Activated T-helper 17 cell treated with anti-CD3 and anti-CD28 coated beads, Interleukin-2, amount 50 U/mL, for 72 hours (primary cell): Measurements from ENCODE around the gene MYCBPAP. TPM values are rescaled to one million over a fixed set of nuclear protein-coding genes. Genes with fewer than 3 reads are reported as not detected.

Experiments used
- ATAC-seq: fragments of 150-1000 bp; cut with Tn5 transposase; replicated peaks from 2 replicates; pipeline ENCODE4 v1.10.0; 2021; ENCODE audit warnings: mild to moderate bottlenecking, moderate library complexity
- H3K27ac Mint-ChIP-seq: one replicate; pipeline ENCODE4 v1.8.0; 2022; ENCODE audit warnings: mixed read lengths
- H3K27me3 Mint-ChIP-seq: one replicate; pipeline ENCODE4 v1.8.0; 2022; ENCODE audit warnings: mixed read lengths
- H3K36me3 Mint-ChIP-seq: one replicate; pipeline ENCODE4 v1.8.0; 2022; ENCODE audit warnings: low read depth, mild to moderate bottlenecking, mixed read lengths
- H3K4me1 Mint-ChIP-seq: one replicate; pipeline ENCODE4 v1.8.0; 2022; ENCODE audit warnings: mixed read lengths
- H3K4me3 Mint-ChIP-seq: one replicate; pipeline ENCODE4 v1.8.0; 2022; ENCODE audit warnings: mild to moderate bottlenecking, mixed read lengths
- H3K9me3 Mint-ChIP-seq: one replicate; pipeline ENCODE4 v1.8.0; 2022; ENCODE audit warnings: mixed read lengths
- total RNA-seq, 2 donors: library from RNA; stranded (reverse); gene quantifications; one replicate each; pipeline ENCODE4 v1.2.3, GENCODE V29; 2022

MYCBPAP gene
- total RNA-seq, 2 donors from 2014 or later, result 2.1 to 3.2 TPM

DNA sequence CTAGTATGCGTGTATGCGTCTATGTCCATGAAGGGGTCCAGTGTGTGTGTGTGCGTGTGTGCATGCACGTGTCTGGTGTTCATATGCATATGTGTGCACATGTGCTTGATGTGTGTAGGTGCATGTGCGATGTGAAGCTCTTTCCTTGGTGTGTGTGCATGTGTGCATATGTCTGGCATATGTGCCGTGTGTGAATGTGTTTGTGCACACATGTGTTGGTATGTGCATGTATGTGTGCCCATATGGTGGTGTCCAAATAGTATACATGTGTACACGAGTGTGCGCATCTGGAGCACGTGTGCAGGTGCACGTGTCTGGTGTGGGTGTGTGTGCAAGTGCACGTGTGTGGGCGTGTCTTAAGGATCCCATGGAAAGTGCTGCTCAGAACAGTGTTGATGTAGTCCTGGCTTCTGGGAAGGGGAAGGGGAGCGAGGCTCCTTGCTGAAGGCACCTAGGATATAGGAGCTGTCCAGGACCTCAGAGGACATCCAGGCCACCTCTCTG is 69.3 kb downstream of the MYCBPAP start:
- H3K36me3 Mint-ChIP-seq, result no peaks in the 10 kb centered on the region
- H3K4me3 Mint-ChIP-seq, result no peak overlapping the region
- no peak overlapping the region for H3K27ac Mint-ChIP-seq
- H3K4me1 Mint-ChIP-seq, result no peaks in the 10 kb centered on the region
- H3K27me3 Mint-ChIP-seq, result peaks cover 14% of the 10 kb centered on the region
- no peak for ATAC-seq
- H3K9me3 Mint-ChIP-seq, result no peaks in the 10 kb centered on the region

DNA sequence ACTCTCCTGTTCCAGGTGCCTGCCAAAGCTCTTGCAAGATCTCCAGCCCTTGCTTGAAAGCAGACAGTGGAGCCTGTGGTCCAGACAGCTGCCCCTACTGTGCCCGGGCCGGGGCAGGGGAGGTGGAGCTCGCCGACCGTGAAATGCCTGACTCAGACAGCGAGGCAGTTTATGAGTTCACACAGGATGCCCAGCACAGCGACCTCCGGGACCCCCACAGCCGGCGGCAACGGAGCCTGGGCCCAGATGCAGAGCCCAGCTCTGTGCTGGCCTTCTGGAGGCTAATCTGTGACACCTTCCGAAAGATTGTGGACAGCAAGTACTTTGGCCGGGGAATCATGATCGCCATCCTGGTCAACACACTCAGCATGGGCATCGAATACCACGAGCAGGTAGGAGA is 69.9 kb downstream of the MYCBPAP start:
- Mint-ChIP-seq H3K9me3 (no peaks in the 10 kb centered on the region), H3K36me3 (no peaks in the 10 kb centered on the region), H3K27ac (no peak overlapping the region), H3K4me1 (no peaks in the 10 kb centered on the region), H3K27me3 (peaks cover 14% of the 10 kb centered on the region), H3K4me3 (no peak overlapping the region)
- no peak for ATAC-seq

DNA sequence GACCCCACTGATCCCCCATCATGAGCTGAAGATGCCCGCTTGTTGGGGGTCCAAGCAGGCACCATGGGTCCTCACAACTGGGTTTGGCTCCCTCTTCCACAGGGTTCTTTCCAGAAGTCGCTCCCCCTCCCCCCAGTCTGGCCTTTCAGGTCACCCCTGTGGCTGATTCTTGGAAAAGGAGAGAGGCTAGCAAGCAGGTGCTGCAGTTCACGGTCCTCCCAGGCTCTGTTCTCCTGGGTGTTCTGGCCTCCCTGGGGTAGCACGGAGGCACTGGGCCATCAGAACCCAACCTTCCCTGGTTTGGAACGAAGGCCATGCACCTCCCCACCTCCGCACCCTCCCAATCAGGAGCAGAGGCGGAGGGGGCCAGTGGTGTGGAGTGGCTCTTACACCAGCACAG is 71.2 kb downstream of the MYCBPAP start:
- H3K9me3 Mint-ChIP-seq, result no peaks in the 10 kb centered on the region
- no peak for ATAC-seq
- no peaks in the 10 kb centered on the region for H3K4me1 Mint-ChIP-seq
- no peaks in the 10 kb centered on the region for H3K36me3 Mint-ChIP-seq
- H3K27ac Mint-ChIP-seq, result no peak overlapping the region
- peaks cover 23% of the 10 kb centered on the region for H3K27me3 Mint-ChIP-seq
- no peak overlapping the region for H3K4me3 Mint-ChIP-seq

DNA sequence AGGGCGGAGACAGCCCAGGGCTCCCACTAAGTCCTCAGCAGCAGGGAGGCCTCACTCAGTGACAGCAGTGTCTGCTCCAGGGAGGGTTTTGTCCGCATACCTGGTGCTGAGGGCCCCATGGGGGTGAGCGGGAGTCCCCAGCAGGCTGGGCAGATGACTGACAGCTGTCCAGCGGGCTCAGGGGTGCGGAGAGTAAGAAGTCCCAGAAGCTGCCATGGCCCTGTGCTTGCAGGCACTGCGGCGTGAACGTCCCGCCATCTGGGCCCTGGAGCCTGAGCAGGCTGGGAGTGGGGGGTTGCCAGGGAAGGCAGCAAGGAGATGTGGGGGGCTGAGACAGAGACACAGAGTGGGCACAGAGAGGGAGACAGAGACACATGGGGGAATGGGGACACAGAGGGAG is 72.4 kb downstream of the MYCBPAP start:
- no peak overlapping the region for H3K4me3 Mint-ChIP-seq
- no peak for ATAC-seq
- no peaks in the 10 kb centered on the region for H3K36me3 Mint-ChIP-seq
- no peaks in the 10 kb centered on the region for H3K4me1 Mint-ChIP-seq
- H3K27me3 Mint-ChIP-seq, result peaks cover 23% of the 10 kb centered on the region
- no peaks in the 10 kb centered on the region for H3K9me3 Mint-ChIP-seq
- no peak overlapping the region for H3K27ac Mint-ChIP-seq

Other genes starting within 250 kb of the MYCBPAP start
- under 1 TPM in 1 of 2 donors, not detected in 1; 0.16 TPM for gene TMEM92, start 234.0 kb upstream of the MYCBPAP start, total RNA-seq
- 10 to 100 TPM; 38.5 to 95.1 TPM for gene XYLT2, start 162.3 kb upstream of the MYCBPAP start, total RNA-seq
- 100 to 1,000 TPM in 1 of 2 donors, 10 to 100 TPM in 1; 63.3 to 109 TPM for gene MRPL27, start 135.3 kb upstream of the MYCBPAP start, total RNA-seq
- gene EME1, start 135.2 kb upstream of the MYCBPAP start, total RNA-seq, result 10 to 100 TPM; 20.8 to 48.7 TPM
- gene LRRC59, start 110.9 kb upstream of the MYCBPAP start, total RNA-seq, result 100 to 1,000 TPM in 1 of 2 donors, 10 to 100 TPM in 1; 37.1 to 101 TPM
- 10 to 100 TPM; 12.4 to 13.6 TPM for gene ACSF2, start 82.2 kb upstream of the MYCBPAP start, total RNA-seq
- gene CHAD, start 39.6 kb upstream of the MYCBPAP start, total RNA-seq, result not detected
- 10 to 100 TPM; 21.3 to 29.5 TPM for gene RSAD1, start 29.6 kb upstream of the MYCBPAP start, total RNA-seq
- not detected for gene EPN3, start 24.3 kb downstream of the MYCBPAP start, total RNA-seq
- 10 to 100 TPM in 1 of 2 donors, 1 to 10 TPM in 1; 9.1 to 12.7 TPM for gene SPATA20, start 38.7 kb downstream of the MYCBPAP start, total RNA-seq
- gene CACNA1G, start 52.3 kb downstream of the MYCBPAP start, total RNA-seq, result under 1 TPM in 1 of 2 donors, not detected in 1; 0.11 TPM
- gene ABCC3, start 126.4 kb downstream of the MYCBPAP start, total RNA-seq, result under 1 TPM in 1 of 2 donors, not detected in 1; 0.40 TPM
- 10 to 100 TPM; 13.0 to 29.9 TPM for gene ANKRD40, start 199.5 kb downstream of the MYCBPAP start, total RNA-seq
- 100 to 1,000 TPM; 113 to 142 TPM for gene LUC7L3, start 211.2 kb downstream of the MYCBPAP start, total RNA-seq